HEK293 (cell line): ENCODE measurements around the gene SEMA4B.

ENCODE experiments used
- BCL6B ChIP-seq: fragments of 450-650 bp; formaldehyde crosslinking; IDR thresholded peaks from 2 replicates; pipeline ENCODE4 v1.5.1; 2017; ENCODE audit warnings: missing biosample characterization, missing genetic modification characterization
- MEIS1 ChIP-seq: sonication (generic); formaldehyde crosslinking; IDR thresholded peaks from 2 replicates; pipeline ENCODE4 v1.8.1; 2022; ENCODE audit warnings: missing genetic modification reagents, mild to moderate bottlenecking, borderline replicate concordance
- OSR2 ChIP-seq: fragments of 450-650 bp; formaldehyde crosslinking; IDR thresholded peaks from 2 replicates; pipeline ENCODE4 v1.5.1; 2016; ENCODE audit warnings: missing biosample characterization, missing genetic modification characterization
- SALL2 ChIP-seq: fragments of 450-650 bp; formaldehyde crosslinking; IDR thresholded peaks from 2 replicates; pipeline ENCODE4 v1.5.0; 2017; ENCODE audit warnings: missing biosample characterization, mild to moderate bottlenecking, missing genetic modification characterization, borderline replicate concordance
- SCRT1 ChIP-seq: fragments of 450-650 bp; formaldehyde crosslinking; IDR thresholded peaks from 2 replicates; pipeline ENCODE4 v1.5.1; 2016; ENCODE audit warnings: missing biosample characterization, missing genetic modification characterization, borderline replicate concordance
- YY2 ChIP-seq: fragments of 450-650 bp; formaldehyde crosslinking; IDR thresholded peaks from 2 replicates; pipeline ENCODE4 v1.5.1; 2016; ENCODE audit warnings: missing biosample characterization, missing genetic modification characterization
- ZBTB6 ChIP-seq: fragments of 450-650 bp; formaldehyde crosslinking; IDR thresholded peaks from 2 replicates; pipeline ENCODE4 v1.5.1; 2017; ENCODE audit warnings: missing biosample characterization, missing genetic modification characterization
- ZBTB8A ChIP-seq: fragments of 450-650 bp; formaldehyde crosslinking; IDR thresholded peaks from 2 replicates; pipeline ENCODE4 v1.5.1; 2016; ENCODE audit warnings: missing biosample characterization, missing genetic modification characterization
- ZNF132 ChIP-seq: fragments of 450-650 bp; formaldehyde crosslinking; IDR thresholded peaks from 2 replicates; pipeline ENCODE4 v1.5.1; 2017; ENCODE audit warnings: missing biosample characterization, missing genetic modification characterization, borderline replicate concordance
- ZNF138 ChIP-seq: fragments of 450-650 bp; formaldehyde crosslinking; IDR thresholded peaks from 2 replicates; pipeline ENCODE4 v1.5.1; 2016; ENCODE audit warnings: missing biosample characterization, missing genetic modification characterization, borderline replicate concordance
- ZNF148 ChIP-seq: fragments of 450-650 bp; formaldehyde crosslinking; IDR thresholded peaks from 2 replicates; pipeline ENCODE4 v1.5.0; 2017; ENCODE audit warnings: missing biosample characterization, missing genetic modification characterization, borderline replicate concordance
- ZNF223 ChIP-seq: fragments of 450-650 bp; formaldehyde crosslinking; IDR thresholded peaks from 2 replicates; pipeline ENCODE4 v1.5.1; 2016; ENCODE audit warnings: missing biosample characterization, missing genetic modification characterization
- ZNF23 ChIP-seq: fragments of 450-650 bp; formaldehyde crosslinking; IDR thresholded peaks from 2 replicates; pipeline ENCODE4 v1.5.1; 2016; ENCODE audit warnings: missing biosample characterization, missing genetic modification characterization, borderline replicate concordance
- ZNF311 ChIP-seq: fragments of 450-650 bp; formaldehyde crosslinking; IDR thresholded peaks from 2 replicates; pipeline ENCODE4 v1.5.1; 2017; ENCODE audit warnings: missing biosample characterization, missing genetic modification characterization, borderline replicate concordance
- ZNF324 ChIP-seq: fragments of 450-650 bp; formaldehyde crosslinking; IDR thresholded peaks from 2 replicates; pipeline ENCODE4 v1.5.1; 2016; ENCODE audit warnings: missing biosample characterization, missing genetic modification characterization
- ZNF350 ChIP-seq: fragments of 450-650 bp; formaldehyde crosslinking; IDR thresholded peaks from 2 replicates; pipeline ENCODE4 v1.5.0; 2017; ENCODE audit warnings: missing biosample characterization, mild to moderate bottlenecking, missing genetic modification characterization
- ZNF404 ChIP-seq: fragments of 450-650 bp; formaldehyde crosslinking; IDR thresholded peaks from 2 replicates; pipeline ENCODE4 v1.5.1; 2017; ENCODE audit warnings: missing biosample characterization, missing genetic modification characterization
- ZNF513 ChIP-seq: fragments of 450-650 bp; IDR thresholded peaks from 2 replicates; pipeline ENCODE4 v1.5.1; 2018; ENCODE audit warnings: missing biosample characterization, missing genetic modification characterization
- ZNF518A ChIP-seq: fragments of 450-650 bp; formaldehyde crosslinking; conservative IDR thresholded peaks from 2 replicates; pipeline ENCODE4 v1.5.1; 2016; ENCODE audit warnings: low read depth, missing biosample characterization, missing genetic modification characterization
- ZNF530 ChIP-seq: fragments of 450-650 bp; formaldehyde crosslinking; IDR thresholded peaks from 2 replicates; pipeline ENCODE4 v1.5.1; 2016; ENCODE audit warnings: low read depth, missing biosample characterization, missing genetic modification characterization
- ZNF544 ChIP-seq: fragments of 450-650 bp; formaldehyde crosslinking; IDR thresholded peaks from 2 replicates; pipeline ENCODE4 v1.5.0; 2017; ENCODE audit warnings: missing biosample characterization, missing genetic modification characterization
- ZNF561 ChIP-seq: fragments of 450-650 bp; IDR thresholded peaks from 2 replicates; pipeline ENCODE4 v1.5.1; 2018; ENCODE audit warnings: missing biosample characterization, missing genetic modification characterization, borderline replicate concordance
- ZNF571 ChIP-seq: fragments of 450-650 bp; formaldehyde crosslinking; IDR thresholded peaks from 2 replicates; pipeline ENCODE4 v1.5.0; 2017; ENCODE audit warnings: missing biosample characterization, missing genetic modification characterization
- ZNF585B ChIP-seq: fragments of 450-650 bp; formaldehyde crosslinking; IDR thresholded peaks from 2 replicates; pipeline ENCODE4 v1.5.1; 2016; ENCODE audit warnings: missing biosample characterization, missing genetic modification characterization
- ZNF610 ChIP-seq: fragments of 450-650 bp; formaldehyde crosslinking; IDR thresholded peaks from 2 replicates; pipeline ENCODE4 v1.5.1; 2016; ENCODE audit warnings: missing biosample characterization, missing genetic modification characterization, borderline replicate concordance
- ZNF629 ChIP-seq: fragments of 450-650 bp; formaldehyde crosslinking; IDR thresholded peaks from 2 replicates; pipeline ENCODE4 v1.5.1; 2017; ENCODE audit warnings: missing biosample characterization, missing genetic modification characterization
- ZNF677 ChIP-seq: fragments of 450-650 bp; IDR thresholded peaks from 2 replicates; pipeline ENCODE4 v1.5.0; 2018; ENCODE audit warnings: missing biosample characterization, mild to moderate bottlenecking, missing genetic modification characterization, moderate library complexity
- ZNF768 ChIP-seq: fragments of 450-650 bp; formaldehyde crosslinking; IDR thresholded peaks from 2 replicates; pipeline ENCODE4 v1.5.1; 2018; ENCODE audit warnings: missing biosample characterization, mild to moderate bottlenecking, missing genetic modification characterization
- ZNF785 ChIP-seq: fragments of 450-650 bp; formaldehyde crosslinking; IDR thresholded peaks from 2 replicates; pipeline ENCODE4 v1.5.1; 2016; ENCODE audit warnings: missing biosample characterization, missing genetic modification characterization
- ZSCAN16 ChIP-seq: fragments of 450-650 bp; formaldehyde crosslinking; IDR thresholded peaks from 2 replicates; pipeline ENCODE4 v1.5.1; 2016; ENCODE audit warnings: missing biosample characterization, missing genetic modification characterization

SEMA4B gene

GRCh38 chr15:90184119-90184785 is 16.9 kb upstream of the SEMA4B start (continued):
- no peak for TF ChIP-seq ZNF561 (tag by site-specific recombination)
- peak; percentile 100; the same call in 1 of the 2 replicates for TF ChIP-seq ZNF768 (tag by site-specific recombination)
- no peak for TF ChIP-seq ZNF530 (tag by site-specific recombination)
- TF ChIP-seq SALL2 (tag by site-specific recombination): no peak
- no peak for TF ChIP-seq ZNF544 (tag by site-specific recombination)
- no peak for TF ChIP-seq ZNF350 (tag by site-specific recombination)
- TF ChIP-seq ZNF311: no peak
- no peak for TF ChIP-seq ZNF585B (tag by site-specific recombination)
- TF ChIP-seq ZNF610 (tag by site-specific recombination): no peak
- TF ChIP-seq YY2 (tag by site-specific recombination): no peak
- no peak for TF ChIP-seq ZBTB6
- no peak for TF ChIP-seq ZSCAN16 (tag by site-specific recombination)
- TF ChIP-seq ZNF148 (tag by site-specific recombination): no peak
- TF ChIP-seq ZNF138 (tag by site-specific recombination): no peak
- TF ChIP-seq ZNF404: no peak
- TF ChIP-seq ZNF23 (tag by site-specific recombination): no peak
- no peak for TF ChIP-seq ZNF571 (tag by site-specific recombination)
- TF ChIP-seq ZNF324: no peak
- no peak; the same call in none of the 2 replicates for TF ChIP-seq ZNF629 (tag by site-specific recombination)
- no peak for TF ChIP-seq BCL6B (tag by site-specific recombination)
- TF ChIP-seq ZNF513 (tag by site-specific recombination): no peak
- no peak for TF ChIP-seq ZNF132 (tag by site-specific recombination)
- no peak for TF ChIP-seq MEIS1
- no peak for TF ChIP-seq ZNF223 (tag by site-specific recombination)
- no peak for TF ChIP-seq ZBTB8A
- TF ChIP-seq ZNF785: no peak
- TF ChIP-seq ZNF518A (tag by site-specific recombination): no peak
- no peak for TF ChIP-seq OSR2 (tag by site-specific recombination)
- no peak for TF ChIP-seq SCRT1 (tag by site-specific recombination)
- TF ChIP-seq ZNF677: no peak
